Fibroblast of mammary gland (primary cell): ENCODE results near the gene PALMD.
A peak's percentile ranks its signal among the peaks of the same experiment; 100 is the strongest.

Source experiments
- DNase-seq: peaks from one replicate; pipeline ENCODE4 v3.0.0-alpha.2; 2010; ENCODE audit warnings: low read depth
- H3K4me3 ChIP-seq: 2 replicates; pipeline ENCODE4 v1.5.1; 2011; ENCODE audit warnings: low read depth, mild to moderate bottlenecking, low read length, moderate library complexity; ENCODE audit not compliant: control insufficient read depth
- TF ChIP-seq, protein P1 (sequence below): conservative IDR thresholded peaks from 2 replicates; pipeline ENCODE4 v1.5.1; 2011; ENCODE audit warnings: low read depth, low read length, inconsistent platforms; ENCODE audit not compliant: control insufficient read depth, insufficient read depth

PALMD gene, protein sequence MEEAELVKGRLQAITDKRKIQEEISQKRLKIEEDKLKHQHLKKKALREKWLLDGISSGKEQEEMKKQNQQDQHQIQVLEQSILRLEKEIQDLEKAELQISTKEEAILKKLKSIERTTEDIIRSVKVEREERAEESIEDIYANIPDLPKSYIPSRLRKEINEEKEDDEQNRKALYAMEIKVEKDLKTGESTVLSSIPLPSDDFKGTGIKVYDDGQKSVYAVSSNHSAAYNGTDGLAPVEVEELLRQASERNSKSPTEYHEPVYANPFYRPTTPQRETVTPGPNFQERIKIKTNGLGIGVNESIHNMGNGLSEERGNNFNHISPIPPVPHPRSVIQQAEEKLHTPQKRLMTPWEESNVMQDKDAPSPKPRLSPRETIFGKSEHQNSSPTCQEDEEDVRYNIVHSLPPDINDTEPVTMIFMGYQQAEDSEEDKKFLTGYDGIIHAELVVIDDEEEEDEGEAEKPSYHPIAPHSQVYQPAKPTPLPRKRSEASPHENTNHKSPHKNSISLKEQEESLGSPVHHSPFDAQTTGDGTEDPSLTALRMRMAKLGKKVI

DNA sequence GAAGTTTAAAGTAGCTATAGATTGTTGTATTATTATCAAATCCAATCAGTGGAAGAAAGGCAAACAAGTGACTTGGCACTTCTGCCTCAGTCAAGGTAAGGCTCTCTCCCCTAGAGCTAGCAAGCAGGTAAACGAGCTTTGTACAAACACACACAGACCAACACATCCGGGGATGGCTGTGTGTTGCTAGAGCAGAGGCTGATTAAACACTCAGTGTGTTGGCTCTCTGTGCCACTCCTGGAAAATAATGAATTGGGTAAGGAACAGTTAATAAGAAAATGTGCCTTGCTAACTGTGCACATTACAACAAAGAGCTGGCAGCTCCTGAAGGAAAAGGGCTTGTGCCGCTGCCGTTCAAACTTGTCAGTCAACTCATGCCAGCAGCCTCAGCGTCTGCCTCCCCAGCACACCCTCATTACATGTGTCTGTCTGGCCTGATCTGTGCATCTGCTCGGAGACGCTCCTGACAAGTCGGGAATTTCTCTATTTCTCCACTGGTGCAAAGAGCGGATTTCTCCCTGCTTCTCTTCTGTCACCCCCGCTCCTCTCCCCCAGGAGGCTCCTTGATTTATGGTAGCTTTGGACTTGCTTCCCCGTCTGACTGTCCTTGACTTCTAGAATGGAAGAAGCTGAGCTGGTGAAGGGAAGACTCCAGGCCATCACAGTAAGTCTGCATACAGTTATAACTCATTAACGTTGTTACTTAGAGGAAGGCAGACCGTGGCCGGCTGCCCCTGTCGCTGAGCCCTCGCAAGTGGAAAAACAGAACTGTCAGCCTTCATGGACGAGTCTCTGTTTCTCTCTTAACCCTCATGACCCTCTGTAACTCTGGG lies at the start of gene PALMD:
Gene PALMD, plus strand, starts transcription at position 415 of the 833 bp plus-strand sequence. Its CDS starts 205 bp downstream, at position 620.
- DNase-seq: peak; percentile 23
- no peak within 1 kb of the TSS for H3K4me3 ChIP-seq
- TF ChIP-seq, protein P1, sequence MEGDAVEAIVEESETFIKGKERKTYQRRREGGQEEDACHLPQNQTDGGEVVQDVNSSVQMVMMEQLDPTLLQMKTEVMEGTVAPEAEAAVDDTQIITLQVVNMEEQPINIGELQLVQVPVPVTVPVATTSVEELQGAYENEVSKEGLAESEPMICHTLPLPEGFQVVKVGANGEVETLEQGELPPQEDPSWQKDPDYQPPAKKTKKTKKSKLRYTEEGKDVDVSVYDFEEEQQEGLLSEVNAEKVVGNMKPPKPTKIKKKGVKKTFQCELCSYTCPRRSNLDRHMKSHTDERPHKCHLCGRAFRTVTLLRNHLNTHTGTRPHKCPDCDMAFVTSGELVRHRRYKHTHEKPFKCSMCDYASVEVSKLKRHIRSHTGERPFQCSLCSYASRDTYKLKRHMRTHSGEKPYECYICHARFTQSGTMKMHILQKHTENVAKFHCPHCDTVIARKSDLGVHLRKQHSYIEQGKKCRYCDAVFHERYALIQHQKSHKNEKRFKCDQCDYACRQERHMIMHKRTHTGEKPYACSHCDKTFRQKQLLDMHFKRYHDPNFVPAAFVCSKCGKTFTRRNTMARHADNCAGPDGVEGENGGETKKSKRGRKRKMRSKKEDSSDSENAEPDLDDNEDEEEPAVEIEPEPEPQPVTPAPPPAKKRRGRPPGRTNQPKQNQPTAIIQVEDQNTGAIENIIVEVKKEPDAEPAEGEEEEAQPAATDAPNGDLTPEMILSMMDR: no peak

DNA sequence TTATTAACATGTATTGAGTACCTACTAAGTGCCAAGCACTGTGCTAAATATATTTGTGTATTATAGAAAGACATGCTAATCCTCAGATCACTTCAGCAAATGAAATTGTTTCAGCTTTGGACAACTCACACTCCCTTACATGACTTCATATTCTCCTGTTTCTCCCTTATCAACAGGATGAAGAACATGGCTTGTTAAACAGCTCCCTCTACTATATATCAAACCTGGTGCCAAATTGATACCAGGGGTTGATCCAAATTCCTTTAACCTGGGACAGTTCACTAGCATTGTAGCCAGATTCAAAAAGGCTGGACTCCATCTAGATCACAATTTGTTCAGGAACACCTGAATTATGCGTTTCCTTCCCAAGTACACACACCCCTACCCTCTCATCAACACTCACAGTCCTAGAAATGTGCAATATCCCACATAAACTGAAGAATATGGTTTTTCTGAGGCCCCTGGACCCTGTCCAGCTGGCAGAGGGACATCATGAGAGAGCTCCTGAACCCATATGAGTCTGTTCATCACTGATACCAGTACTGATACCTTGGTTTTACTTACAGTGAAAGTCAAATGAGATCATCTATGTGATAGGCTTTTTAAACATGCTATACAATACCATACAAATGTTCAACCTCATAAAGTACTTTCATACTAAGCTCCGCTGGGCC lies 47.0 kb upstream of the PALMD start:
- TF ChIP-seq, protein P1: no peak
- no peak overlapping the region for H3K4me3 ChIP-seq
- DNase-seq: no peak

DNA sequence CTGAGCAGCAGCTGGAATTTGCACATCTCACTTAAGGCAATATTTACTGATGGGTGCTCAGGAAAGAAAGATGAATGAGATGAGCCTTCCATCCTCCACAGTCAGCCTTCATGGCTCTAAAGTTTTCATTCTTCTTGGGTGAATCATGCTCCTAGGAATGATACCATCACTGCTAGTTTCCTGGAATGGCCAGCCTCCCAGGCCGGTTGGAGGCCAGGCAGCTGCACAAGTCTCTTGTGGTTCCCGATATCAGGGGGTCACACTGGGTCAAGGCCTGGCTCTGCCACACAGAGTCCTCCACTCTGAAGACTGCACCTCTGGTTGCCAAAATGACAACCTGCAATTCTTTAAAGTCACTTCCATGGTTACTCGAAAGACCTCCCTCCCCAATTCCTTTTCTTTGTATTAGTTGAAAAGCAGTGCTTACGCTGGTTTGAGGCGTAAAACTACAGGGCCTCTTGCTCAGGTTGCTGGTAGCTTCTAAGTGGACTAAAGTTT lies 46.2 kb upstream of the PALMD start:
- DNase-seq: peak; percentile 80
- no peak overlapping the region for H3K4me3 ChIP-seq
- TF ChIP-seq, protein P1: no peak

DNA sequence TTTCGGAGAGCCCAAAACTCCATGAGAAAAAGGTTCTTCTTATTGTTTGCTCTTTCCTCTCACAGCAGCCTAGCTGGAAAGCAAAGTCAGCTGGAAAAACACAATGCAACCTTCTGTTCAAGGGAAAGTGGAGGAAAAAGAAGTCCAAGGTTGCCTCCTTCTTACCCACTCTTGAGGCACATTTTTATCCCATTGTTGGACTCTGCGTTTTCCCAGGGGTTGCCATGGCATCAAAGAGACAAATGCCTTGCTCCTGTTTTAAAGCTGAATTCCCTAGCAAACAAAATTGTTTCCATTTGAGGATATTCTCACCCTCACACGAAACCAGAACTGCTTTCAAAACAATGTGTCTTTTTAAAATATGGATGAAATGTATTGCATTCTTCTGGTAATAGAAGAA lies 45.1 kb upstream of the PALMD start:
- TF ChIP-seq, protein P1: no peak
- DNase-seq: no peak
- no peak overlapping the region for H3K4me3 ChIP-seq

DNA sequence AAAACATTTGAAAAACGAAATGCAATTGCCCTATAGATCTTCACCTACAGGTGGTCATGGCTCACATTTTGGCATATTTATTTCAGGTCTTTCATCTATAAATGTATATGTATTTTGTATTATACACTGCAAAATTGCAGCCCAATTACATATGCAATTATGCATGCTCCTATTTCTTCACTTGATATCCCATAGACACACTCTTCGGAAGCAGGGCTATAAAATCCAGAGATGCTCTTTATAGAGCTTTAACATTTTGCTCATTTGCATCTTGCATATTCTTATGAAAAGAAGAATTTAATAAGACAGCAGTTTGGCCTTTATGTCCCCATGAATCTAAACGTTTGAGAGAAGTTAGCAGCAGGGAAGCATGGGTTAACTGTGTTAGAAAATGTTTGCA lies 44.7 kb upstream of the PALMD start:
- DNase-seq: no peak
- TF ChIP-seq, protein P1: no peak

More for the DNA sequence above, 44.7 kb upstream of the PALMD start:
- H3K4me3 ChIP-seq: no peak overlapping the region
